Measurements from ENCODE around the gene NPAS3. TPM values are rescaled to one million over a fixed set of nuclear protein-coding genes. Genes with fewer than 3 reads are reported as not detected.

The NPAS3 gene
- total and polyA plus RNA-seq, 8 donors: 0.09 to 0.79 (median 0.56) TPM

DNA sequence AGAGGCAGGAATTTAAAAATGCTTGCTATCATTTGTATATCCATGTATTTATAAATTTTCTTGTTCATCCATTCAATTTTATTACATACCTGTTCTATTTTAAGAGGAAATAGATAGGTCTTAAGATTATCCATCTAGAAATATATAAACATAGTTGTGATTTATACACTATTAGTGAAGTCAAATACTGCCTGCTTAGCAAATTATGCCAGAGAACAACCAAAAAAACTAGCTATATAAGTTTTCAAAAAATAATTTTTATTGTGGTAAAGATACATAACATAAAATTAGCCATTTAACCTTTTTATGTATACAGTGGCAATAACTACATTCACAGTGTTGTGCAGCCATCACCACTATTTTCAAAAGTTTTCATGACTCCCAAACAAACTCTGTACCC is 237.3 kb downstream of the NPAS3 start:
- Histone ChIP-seq H3K27ac (no peak overlapping the region), H3K27me3 (no peaks in the 10 kb centered on the region), H3K36me3 (no peaks in the 10 kb centered on the region), H3K9me3 (no peaks in the 10 kb centered on the region), H3K4me1 (no peaks in the 10 kb centered on the region), H3K4me3 (no peak overlapping the region)
- no peak for DNase-seq
- intact Hi-C loops (cut with DNase I): no loop called here
- TF ChIP-seq, protein P1, sequence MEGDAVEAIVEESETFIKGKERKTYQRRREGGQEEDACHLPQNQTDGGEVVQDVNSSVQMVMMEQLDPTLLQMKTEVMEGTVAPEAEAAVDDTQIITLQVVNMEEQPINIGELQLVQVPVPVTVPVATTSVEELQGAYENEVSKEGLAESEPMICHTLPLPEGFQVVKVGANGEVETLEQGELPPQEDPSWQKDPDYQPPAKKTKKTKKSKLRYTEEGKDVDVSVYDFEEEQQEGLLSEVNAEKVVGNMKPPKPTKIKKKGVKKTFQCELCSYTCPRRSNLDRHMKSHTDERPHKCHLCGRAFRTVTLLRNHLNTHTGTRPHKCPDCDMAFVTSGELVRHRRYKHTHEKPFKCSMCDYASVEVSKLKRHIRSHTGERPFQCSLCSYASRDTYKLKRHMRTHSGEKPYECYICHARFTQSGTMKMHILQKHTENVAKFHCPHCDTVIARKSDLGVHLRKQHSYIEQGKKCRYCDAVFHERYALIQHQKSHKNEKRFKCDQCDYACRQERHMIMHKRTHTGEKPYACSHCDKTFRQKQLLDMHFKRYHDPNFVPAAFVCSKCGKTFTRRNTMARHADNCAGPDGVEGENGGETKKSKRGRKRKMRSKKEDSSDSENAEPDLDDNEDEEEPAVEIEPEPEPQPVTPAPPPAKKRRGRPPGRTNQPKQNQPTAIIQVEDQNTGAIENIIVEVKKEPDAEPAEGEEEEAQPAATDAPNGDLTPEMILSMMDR (IDR thresholded peaks at IDR 0.05): no peak
- ATAC-seq: no peak

DNA sequence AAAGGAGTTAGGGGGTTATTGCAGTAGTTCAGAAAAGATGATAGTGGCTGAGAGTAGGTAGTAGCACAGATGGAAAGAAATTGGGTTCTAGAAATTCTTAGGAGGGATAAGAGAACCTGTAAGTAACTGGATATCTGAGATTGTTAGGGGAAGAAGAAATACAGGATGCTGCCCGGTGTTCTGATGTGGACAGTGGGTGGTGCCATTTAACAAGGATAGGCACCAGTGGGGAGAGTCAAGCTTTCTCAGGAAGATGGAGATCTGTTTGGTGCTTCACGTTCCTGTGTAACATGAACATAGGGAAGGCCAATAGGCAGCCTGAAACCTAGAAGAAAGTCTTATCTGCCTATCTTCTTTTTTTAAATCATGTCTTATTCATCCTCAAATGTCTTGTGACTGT is 245.9 kb downstream of the NPAS3 start:
- Histone ChIP-seq H3K36me3 (no peaks in the 10 kb centered on the region), H3K4me3 (no peak overlapping the region), H3K27me3 (peaks cover 0 to 7% of the 10 kb centered on the region in 2 donors), H3K27ac (no peak overlapping the region), H3K9me3 (no peaks in the 10 kb centered on the region), H3K4me1 (no peaks in the 10 kb centered on the region)
- TF ChIP-seq, protein P1 (IDR thresholded peaks at IDR 0.05): no peak
- peak in 1 of 4 donors; percentile 18 for DNase-seq
- intact Hi-C loops (cut with DNase I): no loop called here
- peak; percentile 62 for ATAC-seq

DNA sequence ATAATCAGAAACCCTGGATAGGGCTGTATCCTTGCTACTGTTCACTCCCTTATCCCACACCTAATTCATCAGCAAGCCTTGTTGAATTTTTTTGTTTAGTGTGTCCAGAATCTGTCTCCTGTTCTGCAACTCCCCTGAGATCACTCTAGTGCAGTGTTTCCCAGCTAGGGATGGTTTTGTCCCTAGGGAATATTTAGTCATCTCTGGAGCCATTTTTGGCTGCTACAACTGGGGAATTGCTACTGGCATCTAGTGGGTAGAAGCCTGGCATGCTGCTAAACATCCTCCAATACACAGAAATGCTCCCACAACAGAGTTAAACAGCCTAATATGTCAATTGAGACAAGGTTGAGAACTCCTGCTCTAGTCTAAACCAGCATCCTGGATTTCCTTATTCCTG is 248.0 kb downstream of the NPAS3 start:
- Histone ChIP-seq H3K4me3 (no peak overlapping the region), H3K27ac (no peak overlapping the region), H3K9me3 (no peaks in the 10 kb centered on the region), H3K27me3 (peaks cover 0 to 7% of the 10 kb centered on the region in 2 donors), H3K4me1 (no peaks in the 10 kb centered on the region), H3K36me3 (no peaks in the 10 kb centered on the region)
- ATAC-seq (no peak), DNase-seq (no peak)
- TF ChIP-seq, protein P1 (IDR thresholded peaks at IDR 0.05): no peak
- intact Hi-C loops (cut with DNase I): no loop called here

DNA sequence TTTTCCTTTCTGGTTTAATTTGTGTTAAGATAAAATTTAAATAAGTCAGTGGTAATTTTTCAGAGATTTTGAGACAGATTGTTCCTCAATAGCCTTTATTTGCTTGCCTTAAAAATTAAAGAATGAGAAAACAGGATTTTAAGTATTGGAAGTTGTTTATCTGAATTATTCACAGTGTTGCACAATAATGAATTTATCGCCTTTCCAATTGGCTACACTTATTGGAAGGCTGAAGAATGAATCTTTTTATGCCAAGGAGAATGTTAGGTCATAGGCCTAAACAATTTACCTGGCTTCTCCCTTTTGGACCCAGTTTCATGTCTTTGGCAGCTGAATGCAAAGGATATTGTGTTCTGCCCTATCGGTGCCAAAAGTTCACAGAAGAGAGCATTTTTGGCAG is 250.2 kb downstream of the NPAS3 start:
- TF ChIP-seq, protein P1 (IDR thresholded peaks at IDR 0.05): no peak
- intact Hi-C loops (cut with DNase I): no loop called here

GRCh38 chr14:33191855-33192254 is 253.2 kb downstream of the NPAS3 start:
- ATAC-seq: no peak
- H3K36me3 ChIP-seq: no peaks in the 10 kb centered on the region
- no peak overlapping the region for H3K27ac ChIP-seq
- H3K27me3 ChIP-seq: no peaks in the 10 kb centered on the region
- H3K4me1 ChIP-seq: no peaks in the 10 kb centered on the region
- DNase-seq: no peak
- H3K4me3 ChIP-seq: no peak overlapping the region
- H3K9me3 ChIP-seq: no peaks in the 10 kb centered on the region
- TF ChIP-seq, protein P1 (IDR thresholded peaks at IDR 0.05): no peak
- intact Hi-C loops (cut with DNase I): no loop called here

More for the DNA sequence above, 250.2 kb downstream of the NPAS3 start:
- H3K9me3 ChIP-seq: no peaks in the 10 kb centered on the region
- DNase-seq: no peak
- H3K4me3 ChIP-seq: no peak overlapping the region
- peaks cover 0 to 6% of the 10 kb centered on the region in 2 donors for H3K27me3 ChIP-seq
- H3K4me1 ChIP-seq: no peaks in the 10 kb centered on the region
- no peak for ATAC-seq
- H3K27ac ChIP-seq: no peak overlapping the region
- H3K36me3 ChIP-seq: no peaks in the 10 kb centered on the region

Data from left lung (tissue), 10 donors.